ENCODE data around the gene LIN28A. TPM values are rescaled to one million over a fixed set of nuclear protein-coding genes. Genes with fewer than 3 reads are reported as not detected.

Gene LIN28A
- total RNA-seq, 2 experiments from 2014 or later, result not detected

DNA sequence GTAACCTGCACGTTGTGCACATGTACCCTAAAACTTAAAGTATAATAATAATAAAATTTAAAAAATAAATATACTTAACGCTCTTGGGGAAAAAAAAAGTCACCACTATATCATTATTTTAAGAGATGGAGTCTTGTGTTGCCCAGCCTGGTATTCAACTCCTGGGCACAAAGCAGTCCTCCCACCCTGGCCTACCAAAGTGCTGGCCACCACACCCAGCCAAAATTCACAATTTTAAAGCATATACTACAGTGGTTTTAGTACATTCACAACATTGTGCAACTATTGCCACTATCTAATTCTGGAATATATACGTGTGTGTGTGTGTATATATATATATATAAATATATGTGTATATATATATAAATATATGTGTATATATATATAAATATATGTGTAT is 67.5 kb downstream of the LIN28A start:
- Mint-ChIP-seq H3K36me3 (peaks cover 50% of the 10 kb centered on the region), H3K27ac (no peak overlapping the region), H3K4me3 (no peak overlapping the region), H3K4me1 (peaks cover 28% of the 10 kb centered on the region), H3K9me3 (ENCODE audit: low read depth) (no peaks in the 10 kb centered on the region), H3K27me3 (no peaks in the 10 kb centered on the region)
- DNase-seq, result no peak
- no peak for ATAC-seq
- CTCF ChIA-PET, result interaction anchor here (1.4 kb wide), 1 partner anchor 8 kb away, joined by 6 read pairs; no protein-coding TSS in a partner anchor

DNA sequence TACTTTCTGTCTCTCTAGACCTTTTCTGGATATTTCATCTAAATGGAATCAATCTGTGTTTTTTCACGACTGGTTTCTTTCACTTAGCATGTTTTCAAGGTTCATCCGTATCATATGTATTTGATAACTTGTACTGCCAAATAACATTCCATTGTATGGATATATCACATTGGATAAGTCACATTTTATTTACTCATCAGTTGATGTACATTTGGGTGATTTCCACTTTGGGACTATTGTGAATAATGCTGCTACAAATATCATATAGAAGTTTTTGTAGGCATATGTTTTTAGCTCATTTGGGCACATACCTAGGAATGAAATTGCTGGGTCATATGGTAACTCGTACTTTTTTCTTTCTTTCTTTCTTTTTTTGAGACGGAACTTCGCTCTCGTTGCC is 68.4 kb downstream of the LIN28A start:
- CTCF ChIA-PET, result interaction anchor here (1.4 kb wide), 1 partner anchor 9 kb away, joined by 6 read pairs; no protein-coding TSS in a partner anchor
- Mint-ChIP-seq H3K4me3 (no peak overlapping the region), H3K27ac (no peak overlapping the region), H3K36me3 (peaks cover 42% of the 10 kb centered on the region), H3K27me3 (no peaks in the 10 kb centered on the region), H3K4me1 (peaks cover 20% of the 10 kb centered on the region), H3K9me3 (ENCODE audit: low read depth) (no peaks in the 10 kb centered on the region)
- DNase-seq (no peak), ATAC-seq (no peak)

Other genes with a start within 250 kb of the LIN28A start
- gene C1orf232, start 241.9 kb upstream of the LIN28A start, total RNA-seq, result not detected
- gene ZNF593, start 240.9 kb upstream of the LIN28A start, total RNA-seq, result 10 to 100 TPM; 40.1 to 48.1 TPM
- gene ZNF593OS, start 239.0 kb upstream of the LIN28A start, total RNA-seq, result not detected
- 1 to 10 TPM; 1.4 to 1.5 TPM for gene CNKSR1, start 233.3 kb upstream of the LIN28A start, total RNA-seq
- gene CATSPER4, start 220.2 kb upstream of the LIN28A start, total RNA-seq, result under 1 TPM in 1 of 2 experiments, not detected in 1; 0.15 TPM
- gene CEP85, start 176.6 kb upstream of the LIN28A start, total RNA-seq, result 10 to 100 TPM; 42.0 to 56.3 TPM
- gene SH3BGRL3, start 130.7 kb upstream of the LIN28A start, total RNA-seq, result 100 to 1,000 TPM; 562 to 632 TPM
- gene UBXN11, start 104.2 kb upstream of the LIN28A start, total RNA-seq, result 10 to 100 TPM; 27.7 to 39.3 TPM
- 100 to 1,000 TPM; 951 to 971 TPM for gene CD52, start 92.9 kb upstream of the LIN28A start, total RNA-seq
- gene CRYBG2, start 56.7 kb upstream of the LIN28A start, total RNA-seq, result 1 to 10 TPM; 5.7 to 8.6 TPM
- gene ZNF683, start 38.1 kb upstream of the LIN28A start, total RNA-seq, result 10 to 100 TPM in 1 of 2 experiments, 1 to 10 TPM in 1; 7.0 to 26.3 TPM
- 10 to 100 TPM; 49.2 to 54.0 TPM for gene DHDDS, start 21.5 kb downstream of the LIN28A start, total RNA-seq
- 100 to 1,000 TPM; 743 to 915 TPM for gene HMGN2, start 61.6 kb downstream of the LIN28A start, total RNA-seq
- 100 to 1,000 TPM; 158 to 181 TPM for gene RPS6KA1, start 118.9 kb downstream of the LIN28A start, total RNA-seq